SK-N-SH treated with all-trans-retinoic acid at 6 μM for 48 hours (cell line): ENCODE data around the gene TRAF3IP3.

Experiments
- ATAC-seq: fragments of 200-7000 bp; cut with Tn5 transposase; 3 replicates; pipeline ENCODE4 v1.9.1; 2020; ENCODE audit warnings: mild to moderate bottlenecking, moderate library complexity
- ARNTL ChIP-seq: fragments of 450-650 bp; formaldehyde crosslinking; IDR thresholded peaks from 2 replicates; pipeline ENCODE4 v1.5.0; 2020; ENCODE audit warnings: low read depth, mild to moderate bottlenecking, moderate library complexity, borderline replicate concordance
- BACH2 ChIP-seq: fragments of 250-450 bp; sonication (Bioruptor Pico); IDR thresholded peaks from 2 replicates; pipeline ENCODE4 v1.9.0; 2021; ENCODE audit warnings: mild to moderate bottlenecking, borderline replicate concordance
- CSDC2 ChIP-seq: fragments of 250-450 bp; sonication (Bioruptor Pico); IDR thresholded peaks from 2 replicates; pipeline ENCODE4 v1.5.0; 2020; ENCODE audit warnings: mild to moderate bottlenecking, moderate library complexity
- ESRRG ChIP-seq: fragments of 250-450 bp; sonication (Bioruptor Pico); IDR thresholded peaks from 2 replicates; pipeline ENCODE4 v1.6.1; 2021; ENCODE audit warnings: mild to moderate bottlenecking
- GLIS3 ChIP-seq: fragments of 250-450 bp; sonication (Bioruptor Pico); IDR thresholded peaks from 2 replicates; pipeline ENCODE4 v1.5.0; 2020; ENCODE audit warnings: mild to moderate bottlenecking, moderate library complexity
- OSR1 ChIP-seq: fragments of 250-450 bp; sonication (Bioruptor Pico); IDR thresholded peaks from 2 replicates; pipeline ENCODE4 v1.8.0; 2022; ENCODE audit warnings: moderate library complexity, mild to moderate bottlenecking, inconsistent platforms
- PPARA ChIP-seq: fragments of 250-450 bp; sonication (Bioruptor Pico); IDR thresholded peaks from 2 replicates; pipeline ENCODE4 v1.5.0; 2020; ENCODE audit warnings: mild to moderate bottlenecking, borderline replicate concordance
- RARB ChIP-seq: fragments of 250-450 bp; sonication (Bioruptor Pico); IDR thresholded peaks from 2 replicates; pipeline ENCODE4 v1.8.0; 2021; ENCODE audit warnings: mild to moderate bottlenecking, moderate library complexity
- SNAI2 ChIP-seq: fragments of 250-450 bp; sonication (Bioruptor Pico); IDR thresholded peaks from 2 replicates; pipeline ENCODE4 v1.5.0; 2020; ENCODE audit warnings: mild to moderate bottlenecking, moderate library complexity
- TCF4 ChIP-seq: fragments of 250-450 bp; sonication (Bioruptor Pico); IDR thresholded peaks from 2 replicates; pipeline ENCODE4 v1.8.0; 2021; ENCODE audit warnings: mild to moderate bottlenecking, moderate library complexity, borderline replicate concordance
- TOX ChIP-seq: fragments of 250-450 bp; sonication (Bioruptor Pico); IDR thresholded peaks from 2 replicates; pipeline ENCODE4 v1.8.0; 2021; ENCODE audit warnings: mild to moderate bottlenecking, moderate library complexity, borderline replicate concordance
- ZFP3 ChIP-seq: fragments of 250-450 bp; sonication (Bioruptor Pico); IDR thresholded peaks from 2 replicates; pipeline ENCODE4 v1.5.0; 2020; ENCODE audit warnings: mild to moderate bottlenecking, moderate library complexity
- ZFP30 ChIP-seq: fragments of 450-650 bp; formaldehyde crosslinking; IDR thresholded peaks from 2 replicates; pipeline ENCODE4 v1.5.0; 2022; ENCODE audit warnings: mild to moderate bottlenecking, moderate library complexity
- ZNF70 ChIP-seq: fragments of 450-650 bp; formaldehyde crosslinking; IDR thresholded peaks from 2 replicates; pipeline ENCODE4 v1.5.0; 2020; ENCODE audit warnings: mild to moderate bottlenecking, moderate library complexity
- ZNF8 ChIP-seq: fragments of 450-650 bp; formaldehyde crosslinking; IDR thresholded peaks from 2 replicates; pipeline ENCODE4 v1.5.0; 2020; ENCODE audit warnings: mild to moderate bottlenecking, moderate library complexity
- TF ChIP-seq, protein P1 (sequence below): fragments of 250-450 bp; sonication (Bioruptor Pico); IDR thresholded peaks from 2 replicates; pipeline ENCODE4 v1.5.0; 2020; ENCODE audit warnings: mild to moderate bottlenecking, moderate library complexity
- TF ChIP-seq, protein P2 (sequence below): fragments of 250-450 bp; sonication (Bioruptor Pico); IDR thresholded peaks from 2 replicates; pipeline ENCODE4 v1.8.0; 2021; ENCODE audit warnings: low read depth, mild to moderate bottlenecking, moderate library complexity, borderline replicate concordance
- TF ChIP-seq, protein P3 (sequence below): fragments of 250-450 bp; sonication (Bioruptor Pico); IDR thresholded peaks from 2 replicates; pipeline ENCODE4 v1.5.1; 2021; ENCODE audit warnings: mild to moderate bottlenecking, moderate library complexity
- TF ChIP-seq, protein P4 (sequence below): fragments of 250-450 bp; sonication (Bioruptor Pico); IDR thresholded peaks from 2 replicates; pipeline ENCODE4 v1.5.1; 2020; ENCODE audit warnings: low read depth, mild to moderate bottlenecking, moderate library complexity
- TF ChIP-seq, protein P5 (sequence below): fragments of 250-450 bp; sonication (Bioruptor Pico); IDR thresholded peaks from 2 replicates; pipeline ENCODE4 v1.8.0; 2020; ENCODE audit warnings: mild to moderate bottlenecking, moderate library complexity, borderline replicate concordance

Gene TRAF3IP3, protein sequence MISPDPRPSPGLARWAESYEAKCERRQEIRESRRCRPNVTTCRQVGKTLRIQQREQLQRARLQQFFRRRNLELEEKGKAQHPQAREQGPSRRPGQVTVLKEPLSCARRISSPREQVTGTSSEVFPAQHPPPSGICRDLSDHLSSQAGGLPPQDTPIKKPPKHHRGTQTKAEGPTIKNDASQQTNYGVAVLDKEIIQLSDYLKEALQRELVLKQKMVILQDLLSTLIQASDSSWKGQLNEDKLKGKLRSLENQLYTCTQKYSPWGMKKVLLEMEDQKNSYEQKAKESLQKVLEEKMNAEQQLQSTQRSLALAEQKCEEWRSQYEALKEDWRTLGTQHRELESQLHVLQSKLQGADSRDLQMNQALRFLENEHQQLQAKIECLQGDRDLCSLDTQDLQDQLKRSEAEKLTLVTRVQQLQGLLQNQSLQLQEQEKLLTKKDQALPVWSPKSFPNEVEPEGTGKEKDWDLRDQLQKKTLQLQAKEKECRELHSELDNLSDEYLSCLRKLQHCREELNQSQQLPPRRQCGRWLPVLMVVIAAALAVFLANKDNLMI

DNA sequence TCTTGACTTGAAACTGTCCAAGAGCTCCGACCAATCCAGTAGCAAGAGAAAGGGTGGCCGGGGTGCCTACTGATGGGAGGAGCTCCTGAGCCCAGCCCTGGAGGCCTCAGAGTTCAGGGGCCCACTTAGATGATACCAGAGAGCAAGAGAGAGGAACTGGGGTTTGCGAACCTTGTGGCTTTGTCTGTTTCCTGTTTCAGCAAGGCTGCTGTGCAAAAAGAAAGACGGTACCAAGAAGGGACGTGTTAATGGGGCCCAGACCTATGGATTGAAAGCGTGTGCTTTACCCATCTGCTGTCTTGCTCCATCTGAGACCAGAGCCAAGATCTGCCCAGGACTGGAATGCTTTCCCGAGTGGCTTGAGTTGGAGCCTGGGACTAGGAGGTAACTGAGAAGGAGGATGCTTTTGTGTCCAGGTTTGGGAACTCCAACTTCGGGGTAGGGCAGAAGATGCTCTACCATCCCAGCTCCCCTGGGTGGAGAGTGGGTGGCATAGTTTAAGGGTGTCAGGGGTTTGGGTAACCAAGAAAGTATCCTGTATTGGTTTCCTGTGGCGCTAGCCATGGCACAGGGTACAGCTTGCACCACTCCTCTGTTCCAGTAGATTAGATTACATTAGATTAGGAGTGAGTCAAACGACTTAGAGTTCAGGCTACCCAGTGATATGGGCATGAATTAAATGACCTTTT, at the start of gene TRAF3IP3:
Gene TRAF3IP3 (plus strand): TSS at position 128 of the 689 bp plus-strand sequence. CDS start 3,987 bp downstream, outside the sequence.
- TF ChIP-seq RARB, result no peak
- TF ChIP-seq, protein P1, sequence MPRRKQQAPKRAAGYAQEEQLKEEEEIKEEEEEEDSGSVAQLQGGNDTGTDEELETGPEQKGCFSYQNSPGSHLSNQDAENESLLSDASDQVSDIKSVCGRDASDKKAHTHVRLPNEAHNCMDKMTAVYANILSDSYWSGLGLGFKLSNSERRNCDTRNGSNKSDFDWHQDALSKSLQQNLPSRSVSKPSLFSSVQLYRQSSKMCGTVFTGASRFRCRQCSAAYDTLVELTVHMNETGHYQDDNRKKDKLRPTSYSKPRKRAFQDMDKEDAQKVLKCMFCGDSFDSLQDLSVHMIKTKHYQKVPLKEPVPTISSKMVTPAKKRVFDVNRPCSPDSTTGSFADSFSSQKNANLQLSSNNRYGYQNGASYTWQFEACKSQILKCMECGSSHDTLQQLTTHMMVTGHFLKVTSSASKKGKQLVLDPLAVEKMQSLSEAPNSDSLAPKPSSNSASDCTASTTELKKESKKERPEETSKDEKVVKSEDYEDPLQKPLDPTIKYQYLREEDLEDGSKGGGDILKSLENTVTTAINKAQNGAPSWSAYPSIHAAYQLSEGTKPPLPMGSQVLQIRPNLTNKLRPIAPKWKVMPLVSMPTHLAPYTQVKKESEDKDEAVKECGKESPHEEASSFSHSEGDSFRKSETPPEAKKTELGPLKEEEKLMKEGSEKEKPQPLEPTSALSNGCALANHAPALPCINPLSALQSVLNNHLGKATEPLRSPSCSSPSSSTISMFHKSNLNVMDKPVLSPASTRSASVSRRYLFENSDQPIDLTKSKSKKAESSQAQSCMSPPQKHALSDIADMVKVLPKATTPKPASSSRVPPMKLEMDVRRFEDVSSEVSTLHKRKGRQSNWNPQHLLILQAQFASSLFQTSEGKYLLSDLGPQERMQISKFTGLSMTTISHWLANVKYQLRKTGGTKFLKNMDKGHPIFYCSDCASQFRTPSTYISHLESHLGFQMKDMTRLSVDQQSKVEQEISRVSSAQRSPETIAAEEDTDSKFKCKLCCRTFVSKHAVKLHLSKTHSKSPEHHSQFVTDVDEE, result no peak
- no peak for TF ChIP-seq TOX (CRISPR knock-in tag)
- TF ChIP-seq, protein P2, sequence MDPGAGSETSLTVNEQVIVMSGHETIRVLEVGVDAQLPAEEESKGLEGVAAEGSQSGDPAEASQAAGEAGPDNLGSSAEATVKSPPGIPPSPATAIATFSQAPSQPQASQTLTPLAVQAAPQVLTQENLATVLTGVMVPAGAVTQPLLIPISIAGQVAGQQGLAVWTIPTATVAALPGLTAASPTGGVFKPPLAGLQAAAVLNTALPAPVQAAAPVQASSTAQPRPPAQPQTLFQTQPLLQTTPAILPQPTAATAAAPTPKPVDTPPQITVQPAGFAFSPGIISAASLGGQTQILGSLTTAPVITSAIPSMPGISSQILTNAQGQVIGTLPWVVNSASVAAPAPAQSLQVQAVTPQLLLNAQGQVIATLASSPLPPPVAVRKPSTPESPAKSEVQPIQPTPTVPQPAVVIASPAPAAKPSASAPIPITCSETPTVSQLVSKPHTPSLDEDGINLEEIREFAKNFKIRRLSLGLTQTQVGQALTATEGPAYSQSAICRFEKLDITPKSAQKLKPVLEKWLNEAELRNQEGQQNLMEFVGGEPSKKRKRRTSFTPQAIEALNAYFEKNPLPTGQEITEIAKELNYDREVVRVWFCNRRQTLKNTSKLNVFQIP (CRISPR knock-in tag), result no peak
- no peak for TF ChIP-seq ZNF8
- no peak for TF ChIP-seq ESRRG
- no peak for TF ChIP-seq BACH2 (CRISPR knock-in tag)
- no peak for TF ChIP-seq GLIS3 (CRISPR knock-in tag)
- TF ChIP-seq SNAI2, result no peak
- TF ChIP-seq ZFP30, result no peak
- no peak for TF ChIP-seq ZFP3
- TF ChIP-seq CSDC2, result no peak
- no peak for TF ChIP-seq ARNTL (CRISPR knock-in tag)
- TF ChIP-seq, protein P3, sequence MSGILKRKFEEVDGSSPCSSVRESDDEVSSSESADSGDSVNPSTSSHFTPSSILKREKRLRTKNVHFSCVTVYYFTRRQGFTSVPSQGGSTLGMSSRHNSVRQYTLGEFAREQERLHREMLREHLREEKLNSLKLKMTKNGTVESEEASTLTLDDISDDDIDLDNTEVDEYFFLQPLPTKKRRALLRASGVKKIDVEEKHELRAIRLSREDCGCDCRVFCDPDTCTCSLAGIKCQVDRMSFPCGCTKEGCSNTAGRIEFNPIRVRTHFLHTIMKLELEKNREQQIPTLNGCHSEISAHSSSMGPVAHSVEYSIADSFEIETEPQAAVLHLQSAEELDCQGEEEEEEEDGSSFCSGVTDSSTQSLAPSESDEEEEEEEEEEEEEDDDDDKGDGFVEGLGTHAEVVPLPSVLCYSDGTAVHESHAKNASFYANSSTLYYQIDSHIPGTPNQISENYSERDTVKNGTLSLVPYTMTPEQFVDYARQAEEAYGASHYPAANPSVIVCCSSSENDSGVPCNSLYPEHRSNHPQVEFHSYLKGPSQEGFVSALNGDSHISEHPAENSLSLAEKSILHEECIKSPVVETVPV (CRISPR knock-in tag), result no peak
- ATAC-seq, result no peak

DNA sequence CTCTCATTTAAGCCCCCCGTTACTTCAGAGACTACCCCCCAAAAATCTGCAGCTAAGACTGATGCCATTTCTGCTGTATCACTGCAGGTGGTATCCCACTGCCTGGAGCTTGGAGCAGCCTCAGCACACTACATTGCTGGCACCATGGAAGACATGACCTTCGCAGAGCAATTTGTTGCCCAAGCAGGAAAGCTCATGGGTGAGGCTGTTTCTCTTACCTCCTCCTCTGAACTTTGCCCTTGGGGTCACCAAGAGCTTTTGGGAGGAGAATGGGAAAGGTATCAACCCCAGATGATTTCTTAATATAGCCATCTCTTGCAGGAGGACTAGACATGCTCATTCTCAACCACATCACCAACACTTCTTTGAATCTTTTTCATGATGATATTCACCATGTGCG, 49.2 kb upstream of the TRAF3IP3 start:
- no peak for ATAC-seq
- TF ChIP-seq, protein P3 (CRISPR knock-in tag), result no peak
- TF ChIP-seq ZFP3 (no peak), BACH2 (CRISPR knock-in tag) (no peak), PPARA (CRISPR knock-in tag) (no peak), GLIS3 (CRISPR knock-in tag) (no peak), TCF4 (CRISPR knock-in tag) (no peak), CSDC2 (no peak), ZNF70 (CRISPR knock-in tag) (no peak), OSR1 (CRISPR knock-in tag) (no peak)
- TF ChIP-seq, protein P1, result no peak
- TF ChIP-seq, protein P4, sequence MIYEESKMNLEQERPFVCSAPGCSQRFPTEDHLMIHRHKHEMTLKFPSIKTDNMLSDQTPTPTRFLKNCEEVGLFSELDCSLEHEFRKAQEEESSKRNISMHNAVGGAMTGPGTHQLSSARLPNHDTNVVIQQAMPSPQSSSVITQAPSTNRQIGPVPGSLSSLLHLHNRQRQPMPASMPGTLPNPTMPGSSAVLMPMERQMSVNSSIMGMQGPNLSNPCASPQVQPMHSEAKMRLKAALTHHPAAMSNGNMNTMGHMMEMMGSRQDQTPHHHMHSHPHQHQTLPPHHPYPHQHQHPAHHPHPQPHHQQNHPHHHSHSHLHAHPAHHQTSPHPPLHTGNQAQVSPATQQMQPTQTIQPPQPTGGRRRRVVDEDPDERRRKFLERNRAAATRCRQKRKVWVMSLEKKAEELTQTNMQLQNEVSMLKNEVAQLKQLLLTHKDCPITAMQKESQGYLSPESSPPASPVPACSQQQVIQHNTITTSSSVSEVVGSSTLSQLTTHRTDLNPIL, result no peak
- TF ChIP-seq, protein P2 (CRISPR knock-in tag), result no peak
- TF ChIP-seq, protein P5, sequence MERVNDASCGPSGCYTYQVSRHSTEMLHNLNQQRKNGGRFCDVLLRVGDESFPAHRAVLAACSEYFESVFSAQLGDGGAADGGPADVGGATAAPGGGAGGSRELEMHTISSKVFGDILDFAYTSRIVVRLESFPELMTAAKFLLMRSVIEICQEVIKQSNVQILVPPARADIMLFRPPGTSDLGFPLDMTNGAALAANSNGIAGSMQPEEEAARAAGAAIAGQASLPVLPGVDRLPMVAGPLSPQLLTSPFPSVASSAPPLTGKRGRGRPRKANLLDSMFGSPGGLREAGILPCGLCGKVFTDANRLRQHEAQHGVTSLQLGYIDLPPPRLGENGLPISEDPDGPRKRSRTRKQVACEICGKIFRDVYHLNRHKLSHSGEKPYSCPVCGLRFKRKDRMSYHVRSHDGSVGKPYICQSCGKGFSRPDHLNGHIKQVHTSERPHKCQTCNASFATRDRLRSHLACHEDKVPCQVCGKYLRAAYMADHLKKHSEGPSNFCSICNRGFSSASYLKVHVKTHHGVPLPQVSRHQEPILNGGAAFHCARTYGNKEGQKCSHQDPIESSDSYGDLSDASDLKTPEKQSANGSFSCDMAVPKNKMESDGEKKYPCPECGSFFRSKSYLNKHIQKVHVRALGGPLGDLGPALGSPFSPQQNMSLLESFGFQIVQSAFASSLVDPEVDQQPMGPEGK (CRISPR knock-in tag), result no peak
